HG03439 (cell line): Measurements from ENCODE around the gene CARMIL1.

Source experiments
- ATAC-seq: cut with Tn5 transposase; IDR thresholded peaks from one replicate; pipeline ENCODE4 v1.9.1; 2021; ENCODE audit warnings: mild to moderate bottlenecking, moderate library complexity; ENCODE audit not compliant: unreplicated experiment

The CARMIL1 gene

DNA sequence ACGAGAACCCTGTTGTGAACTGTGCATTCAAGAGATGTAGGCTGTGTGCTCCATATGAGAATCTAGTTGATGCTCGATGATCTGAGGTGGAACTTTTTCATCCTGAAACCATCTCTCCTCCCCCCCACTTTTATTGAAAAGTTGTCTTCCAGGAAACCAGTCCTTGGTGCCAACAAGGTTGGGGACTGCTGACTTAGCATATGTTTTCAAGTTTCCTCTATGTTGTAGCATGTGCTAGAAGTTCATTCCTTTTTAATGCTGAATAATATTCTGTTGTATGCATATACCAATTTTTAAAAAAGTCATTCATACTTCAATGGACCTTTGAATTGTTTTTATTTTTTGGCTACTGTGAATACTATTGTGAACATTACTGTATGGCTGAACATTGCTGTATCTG lies 27.2 kb downstream of the CARMIL1 start:
- no peak for ATAC-seq

DNA sequence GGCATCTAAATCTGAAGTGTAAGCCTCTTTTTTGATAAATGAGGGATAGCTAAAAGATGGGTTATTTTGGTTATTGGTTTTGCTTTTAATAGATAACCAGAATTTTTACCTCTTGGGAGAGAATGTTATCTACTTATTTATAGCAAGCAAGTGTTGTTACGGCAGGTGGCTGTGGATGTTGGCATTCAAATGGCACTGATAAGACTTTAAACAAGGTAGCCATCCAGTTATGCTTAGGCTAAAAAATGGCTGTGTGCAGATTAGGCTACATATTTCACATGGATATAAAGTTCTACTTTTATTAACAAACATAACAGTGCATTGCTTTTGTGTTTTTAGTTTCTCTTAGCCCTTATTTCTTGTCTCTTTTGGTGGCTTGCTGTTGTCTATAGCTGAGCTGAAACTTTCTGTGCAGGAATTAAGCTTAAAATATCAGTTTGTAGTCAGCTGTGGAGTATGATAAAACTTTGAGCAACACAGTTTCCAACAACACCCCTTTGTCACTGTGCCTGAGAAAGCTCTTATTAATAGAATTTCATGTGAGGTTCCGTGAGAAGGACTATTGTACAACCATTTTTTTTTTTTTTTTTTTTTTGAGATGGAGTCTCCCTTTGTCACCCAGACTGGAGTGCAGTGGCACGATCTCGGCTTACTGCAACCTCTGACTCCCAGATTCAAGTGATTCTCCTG lies 28.8 kb downstream of the CARMIL1 start:
- no peak for ATAC-seq

DNA sequence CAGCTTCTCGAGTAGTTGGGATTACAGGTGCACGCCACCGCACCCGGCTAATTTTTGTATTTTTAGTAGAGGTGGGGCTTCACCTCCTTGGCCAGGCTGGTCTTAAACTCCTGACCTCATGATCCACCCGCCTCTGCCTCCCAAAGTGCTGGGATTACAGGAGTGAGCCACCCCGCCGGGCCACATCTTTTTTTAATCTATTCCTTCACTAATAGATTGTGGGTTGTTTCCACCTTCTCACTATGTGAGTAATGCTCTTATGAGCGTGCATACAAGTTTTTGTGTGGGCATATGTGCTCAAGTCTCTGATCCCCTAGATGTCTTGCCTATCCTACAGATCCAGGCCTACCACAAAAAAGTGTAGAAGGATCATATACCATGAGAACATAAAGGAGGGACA lies 30.7 kb downstream of the CARMIL1 start:
- ATAC-seq, result no peak

DNA sequence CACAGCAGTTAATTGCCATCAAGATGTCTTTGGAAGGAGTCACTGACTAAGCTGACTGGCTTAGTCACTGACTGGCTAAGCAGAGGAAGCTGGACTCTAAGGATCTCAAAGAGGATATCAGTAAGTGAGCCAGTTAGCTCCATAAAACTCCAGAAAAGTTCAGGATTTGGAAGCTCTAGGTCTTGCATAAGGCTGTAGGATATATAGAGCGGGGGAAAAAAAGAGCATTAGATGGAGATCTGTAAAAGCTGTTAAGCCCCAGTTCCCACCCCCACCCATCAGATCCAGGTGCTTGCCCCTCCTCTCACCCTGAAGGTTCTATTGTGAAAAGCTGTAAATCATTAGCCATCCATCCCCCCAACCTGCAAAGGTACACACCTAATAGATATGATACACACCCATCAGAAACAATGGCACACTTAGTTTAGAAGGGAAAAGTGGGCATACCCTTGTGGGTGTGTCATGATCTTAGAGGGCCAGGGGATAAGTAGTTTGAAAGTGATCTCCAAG lies 32.2 kb downstream of the CARMIL1 start:
- no peak for ATAC-seq

DNA sequence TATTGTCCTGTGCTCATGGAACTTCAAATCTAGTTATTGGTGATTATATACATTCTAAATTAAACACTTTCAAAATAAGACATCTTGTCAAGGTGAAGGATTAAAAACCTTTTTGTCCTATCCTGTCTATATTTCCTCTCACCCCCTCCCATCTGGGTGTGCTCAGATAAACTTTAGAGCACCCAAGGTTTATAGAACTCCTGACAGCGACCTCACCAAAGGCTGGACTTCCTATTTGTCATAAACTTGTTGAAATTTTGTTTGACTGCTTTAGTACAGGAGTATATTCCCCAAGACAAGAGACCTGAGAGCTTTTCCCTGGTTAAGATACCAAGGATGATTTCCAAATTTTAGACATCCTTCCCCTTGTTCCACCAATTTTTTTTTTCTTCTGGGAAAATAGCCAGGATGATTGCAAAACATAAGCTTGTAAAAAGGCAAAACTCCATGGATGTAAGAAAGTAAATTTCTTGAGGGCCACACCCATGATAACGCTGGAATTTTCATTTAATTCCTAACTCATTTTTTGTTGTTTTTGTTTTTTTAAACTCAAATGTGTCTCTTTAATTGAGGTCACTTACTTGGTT lies 33.0 kb downstream of the CARMIL1 start:
- ATAC-seq, result no peak

DNA sequence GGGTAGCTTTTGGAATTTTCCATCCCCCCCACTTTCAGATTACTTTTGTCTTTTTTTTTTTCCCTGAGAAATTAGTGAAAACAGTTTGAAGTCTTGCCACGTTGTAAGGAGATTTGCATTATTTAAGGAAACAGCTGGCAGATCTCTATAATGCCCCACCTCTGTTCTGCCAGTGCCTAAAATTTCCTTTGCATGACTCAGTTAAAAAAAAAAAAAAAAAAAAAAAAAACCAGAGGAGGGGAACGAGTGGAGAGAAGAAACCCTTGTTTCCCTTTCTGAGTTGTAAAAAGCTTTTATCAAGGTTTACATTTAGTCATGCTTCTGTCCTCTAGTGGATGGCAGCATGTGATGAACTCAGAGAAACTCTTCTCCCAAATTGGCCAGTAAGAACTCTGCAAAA lies 33.5 kb downstream of the CARMIL1 start:
- no peak for ATAC-seq

DNA sequence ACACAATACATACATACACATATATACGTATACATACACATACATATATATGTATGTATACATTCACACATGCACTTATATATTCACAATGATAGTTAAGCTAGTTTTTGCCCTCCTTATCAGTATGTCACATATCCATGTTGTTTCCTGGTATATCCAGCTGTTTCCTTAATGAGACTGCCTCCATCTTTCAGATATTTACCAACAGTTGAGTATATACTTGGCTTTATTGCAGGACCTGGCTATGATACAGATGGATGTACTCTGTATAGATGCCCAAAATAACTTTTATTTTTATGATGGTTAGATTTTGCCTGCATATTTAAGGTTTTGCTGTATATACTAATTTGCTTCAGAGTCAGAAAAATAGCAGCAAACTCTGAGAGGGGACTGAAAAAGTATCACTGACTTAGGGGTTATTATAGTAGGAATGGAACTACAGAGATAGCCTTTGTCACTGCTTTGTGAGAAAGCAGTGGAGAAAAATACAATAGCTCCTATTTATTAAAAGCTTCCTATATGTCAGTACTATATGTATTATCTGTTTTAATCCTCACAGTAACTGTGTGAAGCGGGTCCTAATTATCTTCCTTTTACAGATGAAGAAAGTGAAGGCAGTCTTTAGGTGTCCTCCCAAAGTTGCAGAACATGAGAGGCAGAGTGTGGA lies 35.5 kb downstream of the CARMIL1 start:
- ATAC-seq, result no peak

DNA sequence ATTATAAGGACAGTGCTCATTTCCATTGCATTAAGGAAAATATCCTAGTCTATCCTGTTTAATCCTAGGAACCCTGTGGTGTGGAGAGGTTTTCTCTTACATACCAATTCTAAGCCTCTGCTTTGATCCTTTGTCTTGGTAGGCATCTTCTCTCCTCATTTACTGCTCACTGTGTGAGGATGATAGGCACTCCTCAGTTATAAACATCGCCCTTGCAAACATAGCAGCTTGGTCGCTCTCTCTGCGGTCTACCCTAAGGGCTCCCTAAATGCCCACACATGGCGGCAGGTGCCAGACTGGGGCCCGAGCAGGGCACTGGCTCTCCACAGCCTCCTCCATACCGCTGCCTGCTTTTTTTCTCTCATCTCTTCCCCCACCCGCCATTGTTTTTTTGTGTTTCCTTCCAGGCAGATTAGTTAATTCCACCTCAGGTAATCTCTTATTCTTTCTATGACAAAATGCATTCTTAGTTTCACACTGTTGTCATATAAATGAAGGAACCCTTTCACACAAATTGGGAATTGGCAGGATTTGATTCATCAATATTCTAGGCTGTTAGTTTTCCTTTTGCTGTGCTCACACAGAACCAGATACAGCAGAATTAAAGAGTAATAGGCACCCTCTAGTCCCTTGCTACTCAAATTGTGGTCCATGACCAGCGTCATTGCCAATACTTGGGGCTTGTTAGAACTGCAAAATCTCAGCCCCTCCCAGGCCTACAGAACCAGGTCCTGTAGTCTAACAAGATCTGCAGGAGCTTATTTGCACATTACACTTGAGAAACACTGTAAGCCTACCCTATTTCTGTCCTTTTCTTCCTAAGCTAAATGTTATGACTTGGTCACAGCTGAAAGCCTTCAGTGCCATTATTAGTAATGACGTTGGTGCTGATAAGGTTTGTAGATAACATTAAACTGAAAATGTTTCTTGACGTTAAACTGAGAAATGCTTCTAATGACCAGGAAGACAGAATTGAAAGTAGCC lies 36.3 kb downstream of the CARMIL1 start:
- ATAC-seq, result no peak

DNA sequence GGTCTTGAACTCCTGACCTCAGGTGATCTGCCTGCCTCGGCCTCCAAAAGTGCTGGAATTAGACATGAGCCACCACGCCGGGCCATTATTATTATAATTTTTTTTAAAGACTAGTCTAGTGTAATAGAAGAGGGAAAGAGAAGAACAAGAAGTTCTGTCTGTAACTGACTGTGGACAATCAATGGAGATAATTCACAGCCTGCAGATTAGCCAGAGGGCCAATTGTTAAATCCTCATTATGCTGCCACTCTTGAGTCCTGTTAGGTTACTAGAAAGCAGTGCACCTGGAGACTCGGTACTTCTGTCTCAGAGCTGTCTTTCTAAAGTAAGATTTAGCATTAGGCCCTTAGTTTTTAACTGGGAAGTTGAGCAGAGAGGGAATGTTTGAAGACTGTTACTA lies 37.5 kb downstream of the CARMIL1 start:
- ATAC-seq, result no peak

DNA sequence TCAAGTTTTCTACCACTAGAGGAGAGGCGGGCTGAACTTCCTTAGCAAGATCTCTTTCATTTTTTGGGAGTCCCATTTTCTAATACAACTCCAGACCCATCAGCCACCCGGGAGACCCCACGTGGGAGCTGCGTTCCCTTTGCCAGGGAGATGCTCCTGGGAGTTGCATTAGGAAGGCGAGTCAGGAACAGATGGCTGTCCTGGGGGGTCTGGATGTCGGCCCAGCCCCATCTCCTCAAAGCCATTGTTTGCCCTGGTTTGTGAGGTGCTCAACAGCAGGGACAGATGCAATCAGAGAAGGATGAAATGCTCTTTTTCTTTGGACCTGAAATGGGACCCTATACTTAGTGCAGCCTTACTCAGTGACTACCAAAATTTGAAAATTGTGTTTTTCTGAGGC lies 39.4 kb downstream of the CARMIL1 start:
- no peak for ATAC-seq

DNA sequence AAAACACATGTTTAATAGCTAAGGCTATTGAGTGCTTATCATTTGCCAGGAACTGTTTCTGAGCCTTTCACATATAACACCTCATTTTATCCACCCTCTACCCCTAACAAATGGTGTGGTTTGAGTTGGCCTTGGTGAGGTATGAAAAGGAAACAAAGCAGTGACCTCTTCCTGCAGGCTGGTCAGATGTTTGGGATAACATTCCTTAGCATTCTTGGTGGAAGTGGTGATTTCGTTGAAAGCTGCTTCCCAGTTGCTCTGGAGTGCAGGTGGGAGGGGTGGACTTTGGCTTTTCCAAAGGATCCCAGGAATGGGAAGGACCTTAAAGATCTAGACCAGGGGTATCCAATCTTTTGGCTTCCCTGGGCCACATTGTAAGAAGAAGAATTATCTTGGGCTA lies 41.3 kb downstream of the CARMIL1 start:
- ATAC-seq, result no peak

DNA sequence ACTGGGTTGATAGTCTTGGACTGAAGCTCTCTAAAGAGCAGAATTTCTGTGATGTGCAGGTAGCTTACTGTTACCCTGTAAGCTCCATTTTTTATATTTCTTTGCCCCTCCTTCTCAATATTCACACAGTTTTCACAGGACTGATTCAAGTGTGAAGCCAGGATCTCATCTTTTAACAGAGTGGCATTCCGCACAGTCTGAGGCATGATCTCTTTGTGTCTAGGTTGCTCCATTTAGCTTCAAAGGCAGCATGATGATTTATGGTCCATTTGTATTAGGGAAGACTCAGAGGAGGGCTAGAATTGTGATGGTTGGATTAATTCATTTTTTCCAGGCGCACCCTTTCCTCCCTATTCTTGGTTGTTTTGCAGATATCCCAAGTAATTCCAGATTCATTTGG lies 43.5 kb downstream of the CARMIL1 start:
- no peak for ATAC-seq

DNA sequence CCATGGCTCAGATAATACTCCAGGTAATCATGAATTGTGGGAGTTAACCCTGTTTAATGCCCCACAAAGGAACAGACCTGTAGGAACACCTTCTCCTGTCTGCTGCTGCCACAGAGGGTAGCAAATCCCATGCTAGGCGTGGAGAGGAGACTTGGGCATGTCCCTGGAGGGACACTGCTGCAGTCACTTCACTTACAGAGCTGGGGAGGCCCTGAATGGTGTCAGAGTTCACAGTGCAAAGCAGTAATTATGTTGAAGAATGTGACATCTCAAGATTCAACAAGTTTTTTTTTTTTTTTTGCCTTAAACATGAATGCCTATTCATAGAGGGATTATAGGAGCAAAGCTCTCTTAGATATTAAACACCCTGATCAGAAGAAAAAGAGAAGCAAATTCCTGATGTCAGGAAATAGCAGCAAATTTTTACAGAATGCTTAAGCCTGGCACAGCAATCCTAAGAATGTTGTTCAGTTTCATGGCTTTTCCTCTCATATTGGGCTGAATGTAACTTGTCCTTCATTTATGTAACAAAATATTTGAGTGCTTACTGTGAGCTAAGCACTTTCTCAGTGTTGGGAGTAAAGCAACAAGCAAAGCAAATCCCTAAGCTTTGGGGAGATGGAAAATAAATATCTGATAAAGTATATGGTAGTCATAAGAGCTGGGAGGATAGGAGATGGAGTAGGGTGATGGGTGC lies 45.0 kb downstream of the CARMIL1 start:
- ATAC-seq, result no peak

DNA sequence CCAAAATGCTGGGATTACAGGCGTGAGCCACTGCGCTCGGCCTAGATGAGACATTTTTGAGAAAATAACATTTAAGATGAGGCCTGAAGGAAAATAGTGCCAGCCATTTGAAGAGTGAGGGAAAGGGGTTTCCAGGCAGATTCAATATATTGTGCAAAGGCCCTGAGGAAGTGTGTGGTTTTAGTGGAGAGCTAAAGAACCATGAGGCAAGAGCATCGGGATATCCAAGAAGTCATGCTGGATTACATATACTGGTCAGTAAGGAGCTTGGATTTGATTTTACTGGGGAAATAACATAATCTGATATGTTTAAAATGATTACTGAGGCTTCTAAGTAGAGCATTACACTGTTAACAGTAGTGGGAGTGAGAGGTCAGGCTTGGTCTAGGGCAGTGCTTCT lies 47.0 kb downstream of the CARMIL1 start:
- no peak for ATAC-seq

DNA sequence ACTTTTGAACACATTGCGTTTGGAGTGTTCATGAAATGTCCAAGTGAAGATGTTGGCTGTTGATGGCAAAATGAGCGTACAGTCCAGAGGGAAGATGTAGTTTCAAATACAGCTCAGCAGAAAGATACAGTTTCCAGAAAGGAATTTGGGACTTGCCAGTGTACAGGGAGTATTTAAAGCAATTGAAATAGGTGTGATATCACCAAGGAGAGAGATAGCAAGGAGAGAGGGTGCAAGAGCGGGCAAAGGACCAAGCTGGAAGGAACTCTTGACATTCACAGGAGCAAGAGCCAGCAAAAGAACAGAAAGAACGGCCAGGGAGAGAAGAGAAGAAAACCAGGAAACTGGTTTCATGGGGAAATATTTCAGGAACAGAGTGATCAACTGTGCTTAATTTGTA lies 47.8 kb downstream of the CARMIL1 start:
- ATAC-seq, result no peak

DNA sequence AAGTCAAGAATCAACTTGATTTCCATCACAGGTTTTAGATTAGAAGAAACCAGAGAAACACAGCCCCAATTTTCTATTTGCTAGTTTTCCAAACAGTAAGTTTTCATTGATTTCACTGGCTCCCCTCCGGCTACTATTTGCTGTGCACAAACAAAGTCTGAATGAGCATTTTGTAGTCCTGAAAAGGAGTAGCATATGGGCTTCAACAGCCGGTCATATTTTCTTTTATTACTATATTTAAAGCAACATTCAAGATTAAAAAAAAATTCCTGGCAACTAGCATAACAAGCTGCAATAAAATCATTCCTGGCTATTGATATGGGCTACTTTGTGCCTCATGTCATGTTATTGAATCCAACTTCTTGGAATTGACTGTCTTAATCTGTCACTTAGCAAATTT lies 48.3 kb downstream of the CARMIL1 start:
- no peak for ATAC-seq

DNA sequence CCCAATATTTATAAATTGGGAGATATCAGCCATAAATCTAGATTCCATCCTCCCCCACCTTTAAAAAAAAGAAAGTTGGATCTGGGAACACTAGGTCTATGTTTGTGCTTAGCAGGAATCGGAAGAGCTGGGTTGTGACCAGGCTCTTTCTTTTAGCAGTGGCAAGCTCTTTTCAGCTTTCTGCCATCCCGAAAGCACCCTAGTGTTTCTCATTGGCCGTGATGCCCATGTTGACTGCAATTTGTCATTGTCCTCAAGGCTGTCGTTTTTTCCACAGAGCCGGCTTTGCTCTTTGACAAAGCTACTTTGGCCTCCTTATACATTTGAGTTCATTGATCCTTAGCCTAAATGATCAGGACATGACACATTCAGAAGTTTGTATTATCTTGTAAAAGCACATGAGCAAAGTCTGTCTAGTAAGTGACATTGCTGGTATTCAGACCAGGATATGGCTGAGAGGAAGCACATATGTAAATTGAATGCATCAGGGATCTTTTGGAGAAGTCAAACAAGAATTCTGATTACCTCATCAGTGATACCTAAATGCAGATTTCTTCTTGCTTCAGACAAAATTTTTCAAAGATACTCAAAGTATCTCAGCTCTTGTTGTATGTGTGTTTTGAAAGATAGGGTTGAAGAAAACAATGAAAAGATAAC lies 50.1 kb downstream of the CARMIL1 start:
- no peak for ATAC-seq

DNA sequence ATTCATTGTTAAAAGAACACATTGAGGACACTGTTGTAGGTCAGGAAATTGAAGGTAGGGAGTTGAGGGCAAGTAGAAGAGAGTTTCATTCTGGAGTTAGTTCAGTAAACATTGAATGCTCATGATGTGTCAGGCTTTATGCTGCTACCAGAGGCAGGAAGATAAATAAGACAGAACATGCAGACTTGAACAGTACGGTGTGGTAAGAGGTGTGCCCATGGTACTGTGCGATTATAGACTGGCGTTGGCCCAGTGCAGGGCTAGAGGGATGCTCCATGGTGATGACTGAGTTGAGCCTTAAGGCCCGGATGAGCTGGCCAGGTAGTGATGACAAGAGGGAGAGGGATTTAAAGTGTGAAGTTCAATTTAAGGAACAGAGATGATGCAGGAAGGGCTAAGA lies 50.8 kb downstream of the CARMIL1 start:
- no peak for ATAC-seq

DNA sequence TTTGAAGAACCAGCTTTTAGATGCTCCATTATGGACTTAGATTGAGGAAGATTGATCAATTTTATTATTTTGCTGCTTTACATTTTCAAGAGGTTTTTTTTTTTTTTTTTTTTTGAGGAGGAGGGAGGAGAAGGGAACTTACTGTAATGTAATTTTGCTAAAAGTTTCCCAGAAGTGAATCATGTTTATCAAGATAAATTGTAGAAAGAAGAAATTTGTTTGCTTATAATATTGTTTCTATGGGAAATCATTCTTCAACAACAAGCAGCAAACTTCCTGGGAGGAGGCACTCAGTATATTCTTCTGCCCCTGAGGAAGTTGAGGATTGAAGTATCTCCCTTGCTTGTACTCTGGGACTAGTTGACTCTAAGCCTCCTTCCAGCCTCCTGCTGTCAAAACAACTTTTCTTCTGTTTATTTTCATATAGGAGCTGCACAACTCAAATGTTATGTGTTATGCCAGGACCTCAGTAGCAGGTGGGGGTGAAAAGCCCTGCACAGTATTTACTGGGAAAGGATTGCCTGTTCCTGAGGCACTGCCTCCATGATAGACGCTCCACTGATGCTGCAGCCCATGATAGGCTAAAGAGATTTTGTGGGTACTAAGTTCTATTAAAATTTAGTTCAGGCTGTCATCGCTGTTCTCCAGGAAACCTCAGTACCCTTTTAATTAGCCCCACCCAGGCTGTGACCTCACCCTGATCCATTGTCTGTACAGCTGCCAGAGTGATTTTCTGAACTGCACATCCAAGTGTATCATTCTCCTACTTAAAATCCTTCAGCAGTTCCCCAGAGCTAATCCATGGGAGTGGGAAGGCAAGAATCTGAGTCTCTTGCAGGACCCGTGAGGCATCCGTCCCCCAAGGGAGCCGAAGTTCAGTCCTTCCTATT lies 51.9 kb downstream of the CARMIL1 start:
- ATAC-seq, result no peak
